Breast epithelium (tissue), 3 donors: ENCODE data around the gene DYNLRB1.

Experiments
- POLR2A ChIP-seq: fragments of 450-650 bp; IDR thresholded peaks from one replicate; pipeline ENCODE4 v1.6.1; 2016; ENCODE audit warnings: antibody characterized with exemption, mild to moderate bottlenecking, moderate library complexity
- TF ChIP-seq, protein P1 (sequence below), 3 donors: fragments of 450-650 bp; IDR thresholded peaks; one replicate each; pipeline ENCODE4 v1.5.1; 2016 to 2017; ENCODE audit warnings: antibody characterized with exemption in 3 of 3, mild to moderate bottlenecking in 3 of 3, moderate library complexity in 3 of 3

DNA sequence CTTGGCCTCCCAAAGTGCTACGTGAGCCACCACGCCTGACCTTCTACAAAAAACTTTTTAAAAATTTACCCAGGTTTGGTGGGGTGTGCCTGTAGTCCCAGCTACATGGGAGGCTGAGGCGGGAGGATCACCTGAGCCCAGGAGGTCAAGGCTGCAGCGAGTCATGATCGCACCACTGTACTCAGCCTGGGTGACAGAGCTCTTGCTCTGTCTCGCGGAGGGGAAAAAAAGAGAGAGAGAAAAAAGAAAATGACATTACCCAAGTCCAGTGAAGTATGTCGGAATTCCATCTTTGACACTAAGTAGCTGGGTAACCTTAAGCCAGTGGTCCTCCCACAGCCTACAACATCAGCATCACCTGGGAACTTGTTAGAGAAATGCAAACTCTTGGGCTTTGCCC lies 23.5 kb downstream of the DYNLRB1 start:
- TF ChIP-seq, protein P1, sequence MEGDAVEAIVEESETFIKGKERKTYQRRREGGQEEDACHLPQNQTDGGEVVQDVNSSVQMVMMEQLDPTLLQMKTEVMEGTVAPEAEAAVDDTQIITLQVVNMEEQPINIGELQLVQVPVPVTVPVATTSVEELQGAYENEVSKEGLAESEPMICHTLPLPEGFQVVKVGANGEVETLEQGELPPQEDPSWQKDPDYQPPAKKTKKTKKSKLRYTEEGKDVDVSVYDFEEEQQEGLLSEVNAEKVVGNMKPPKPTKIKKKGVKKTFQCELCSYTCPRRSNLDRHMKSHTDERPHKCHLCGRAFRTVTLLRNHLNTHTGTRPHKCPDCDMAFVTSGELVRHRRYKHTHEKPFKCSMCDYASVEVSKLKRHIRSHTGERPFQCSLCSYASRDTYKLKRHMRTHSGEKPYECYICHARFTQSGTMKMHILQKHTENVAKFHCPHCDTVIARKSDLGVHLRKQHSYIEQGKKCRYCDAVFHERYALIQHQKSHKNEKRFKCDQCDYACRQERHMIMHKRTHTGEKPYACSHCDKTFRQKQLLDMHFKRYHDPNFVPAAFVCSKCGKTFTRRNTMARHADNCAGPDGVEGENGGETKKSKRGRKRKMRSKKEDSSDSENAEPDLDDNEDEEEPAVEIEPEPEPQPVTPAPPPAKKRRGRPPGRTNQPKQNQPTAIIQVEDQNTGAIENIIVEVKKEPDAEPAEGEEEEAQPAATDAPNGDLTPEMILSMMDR (IDR thresholded peaks at IDR 0.05), result no peak
- no peak for TF ChIP-seq POLR2A
